ENCODE measurements around the gene TMEM9B.
"Not testable (repeated sequence)": the region's sequence is repeated elsewhere in the genome, so short reads cannot be mapped to it uniquely, and the experiment has no call there.

Gene TMEM9B

GRCh38 chr11:8959546-8960166 lies 4.6 kb downstream of the TMEM9B start:
- DNase-seq = peak; percentile 84 to 87
- no peak for TF ChIP-seq POLR2A (IDR thresholded peaks at IDR 0.05; ENCODE audit: low read length)
- TF ChIP-seq GATA1 (IDR thresholded peaks at IDR 0.05; ENCODE audit: low read depth, low read length) = no peak

DNA sequence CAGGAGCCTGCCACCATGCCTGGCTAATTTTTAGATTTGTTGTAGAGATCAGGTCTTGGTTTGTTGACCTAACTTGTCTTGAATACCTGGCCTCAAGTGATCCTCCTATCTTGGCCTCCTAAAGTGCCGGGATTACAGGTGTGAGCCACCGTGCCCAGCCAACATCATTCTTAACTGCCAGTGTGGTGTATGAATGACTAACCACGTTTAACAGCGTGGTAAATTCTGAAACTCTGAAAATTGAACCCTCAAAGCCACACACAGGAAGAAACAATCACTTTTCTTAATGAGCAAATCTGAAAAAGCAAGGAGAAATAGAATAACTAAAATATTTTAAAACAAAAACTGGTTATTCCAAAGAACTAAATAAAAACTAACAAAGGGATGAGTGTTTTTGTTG lies 7.4 kb downstream of the TMEM9B start:
- TF ChIP-seq GATA1 (IDR thresholded peaks at IDR 0.05; ENCODE audit: low read depth, low read length) (no peak), POLR2A (IDR thresholded peaks at IDR 0.05; ENCODE audit: low read length) (no peak)
- no peak for DNase-seq

- no peak for TF ChIP-seq POLR2A (IDR thresholded peaks at IDR 0.05; ENCODE audit: low read length)
- no peak for TF ChIP-seq GATA1 (IDR thresholded peaks at IDR 0.05; ENCODE audit: low read depth, low read length)
Observed at GRCh38 chr11:8948886-8949285, 15.4 kb downstream of the TMEM9B start.

DNA sequence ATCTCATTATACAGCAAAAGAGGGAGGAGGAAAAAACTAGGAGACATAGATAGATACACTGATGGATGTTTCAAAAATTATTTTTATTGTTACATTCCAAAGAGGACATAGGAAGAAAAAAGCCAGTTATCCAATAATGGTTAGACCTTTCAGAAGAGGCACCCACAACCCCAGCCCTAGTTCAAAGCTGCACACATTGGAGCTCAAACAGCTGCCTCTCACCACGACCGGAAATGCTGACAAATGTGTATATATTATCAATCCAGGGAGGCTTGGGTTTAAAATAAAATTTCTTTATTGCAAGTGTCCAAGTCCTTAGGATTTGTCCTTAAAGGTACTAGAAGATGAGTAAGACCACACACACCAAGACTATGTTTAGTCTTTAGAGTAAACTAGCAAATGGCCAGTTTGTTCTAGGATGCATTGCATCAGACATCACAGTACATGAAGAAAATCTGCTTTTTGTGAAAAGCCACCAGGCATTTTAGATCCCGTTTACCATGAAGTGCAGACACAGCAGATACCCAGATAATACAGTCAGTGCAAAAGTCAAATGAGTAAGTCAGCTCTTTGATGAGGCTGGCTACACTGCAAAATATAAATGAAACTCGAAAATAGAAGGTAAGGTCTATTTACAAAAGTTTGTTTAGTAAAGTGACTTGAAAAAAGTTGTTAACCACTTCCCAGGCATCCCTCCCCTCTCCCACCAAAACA lies 16.9 kb downstream of the TMEM9B start:
- no peak for TF ChIP-seq POLR2A (IDR thresholded peaks at IDR 0.05; ENCODE audit: low read length)
- TF ChIP-seq GATA1 (IDR thresholded peaks at IDR 0.05; ENCODE audit: low read depth, low read length) = no peak
- DNase-seq = no peak

More at GRCh38 chr11:8948886-8949285, 15.4 kb downstream of the TMEM9B start:
- DNase-seq = peak; percentile 14 to 23

GRCh38 chr11:8942518-8943066 lies 21.6 kb downstream of the TMEM9B start, which contains the start of gene ASCL3:
ASCL3 (minus strand) TSS chr11:8943016; CDS start chr11:8938161, 4,855 bp downstream.
- no peak for TF ChIP-seq POLR2A (IDR thresholded peaks at IDR 0.05; ENCODE audit: low read length)
- TF ChIP-seq GATA1 (IDR thresholded peaks at IDR 0.05; ENCODE audit: low read depth, low read length) = no peak
- no peak for DNase-seq

GRCh38 chr11:8941341-8942103 lies 22.7 kb downstream of the TMEM9B start:
- peak in 1 of 2 experiments; percentile 10 for DNase-seq
- TF ChIP-seq POLR2A (IDR thresholded peaks at IDR 0.05; ENCODE audit: low read length) (no peak), GATA1 (IDR thresholded peaks at IDR 0.05; ENCODE audit: low read depth, low read length) (no peak)

DNA sequence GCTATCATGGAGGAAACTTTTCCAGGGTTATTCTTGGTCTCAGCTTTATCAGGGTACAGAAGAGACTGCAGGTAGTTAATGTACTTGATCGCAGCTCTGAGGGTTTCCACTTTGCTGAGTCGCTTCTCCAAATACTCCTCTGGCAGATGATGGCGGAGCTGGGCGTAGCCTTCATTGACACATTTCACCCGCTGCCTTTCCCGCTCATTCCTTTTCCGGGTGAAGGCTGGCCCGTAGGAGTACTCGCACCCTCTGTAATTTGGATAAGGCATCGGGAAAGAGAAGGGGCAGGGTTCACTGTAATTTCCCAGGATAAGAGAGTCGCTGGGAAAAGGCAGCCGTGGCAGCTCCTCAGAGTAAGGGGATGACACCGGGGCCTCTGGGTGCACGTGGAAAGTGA lies 26.6 kb downstream of the TMEM9B start:
- TF ChIP-seq POLR2A (IDR thresholded peaks at IDR 0.05; ENCODE audit: low read length) = no peak
- no peak for TF ChIP-seq GATA1 (IDR thresholded peaks at IDR 0.05; ENCODE audit: low read depth, low read length)
- no peak for DNase-seq

DNA sequence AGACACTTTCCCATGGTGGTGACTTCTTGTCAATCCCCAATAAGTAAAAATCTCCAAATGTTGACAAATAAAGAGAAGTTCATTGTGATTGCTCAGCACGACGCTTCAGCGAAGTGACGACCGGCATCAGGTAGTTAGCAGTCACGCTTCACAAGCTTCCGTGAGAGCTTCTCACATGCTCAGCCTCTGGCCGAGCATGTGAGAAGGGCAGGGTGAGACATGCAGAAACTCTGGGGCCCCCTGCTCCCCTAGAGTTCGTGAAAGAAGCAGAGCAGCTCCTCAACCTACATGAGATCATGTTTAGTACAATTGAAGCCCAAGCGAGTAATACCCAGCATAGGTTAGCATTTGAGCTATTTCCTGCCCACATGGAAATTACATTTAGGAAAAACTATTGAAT lies 27.1 kb downstream of the TMEM9B start:
- no peak for DNase-seq
- TF ChIP-seq POLR2A (IDR thresholded peaks at IDR 0.05; ENCODE audit: low read length) = no peak
- no peak for TF ChIP-seq GATA1 (IDR thresholded peaks at IDR 0.05; ENCODE audit: low read depth, low read length)

- DNase-seq = not testable (repeated sequence)
Observed at GRCh38 chr11:8935789-8936188, 28.5 kb downstream of the TMEM9B start.

DNA sequence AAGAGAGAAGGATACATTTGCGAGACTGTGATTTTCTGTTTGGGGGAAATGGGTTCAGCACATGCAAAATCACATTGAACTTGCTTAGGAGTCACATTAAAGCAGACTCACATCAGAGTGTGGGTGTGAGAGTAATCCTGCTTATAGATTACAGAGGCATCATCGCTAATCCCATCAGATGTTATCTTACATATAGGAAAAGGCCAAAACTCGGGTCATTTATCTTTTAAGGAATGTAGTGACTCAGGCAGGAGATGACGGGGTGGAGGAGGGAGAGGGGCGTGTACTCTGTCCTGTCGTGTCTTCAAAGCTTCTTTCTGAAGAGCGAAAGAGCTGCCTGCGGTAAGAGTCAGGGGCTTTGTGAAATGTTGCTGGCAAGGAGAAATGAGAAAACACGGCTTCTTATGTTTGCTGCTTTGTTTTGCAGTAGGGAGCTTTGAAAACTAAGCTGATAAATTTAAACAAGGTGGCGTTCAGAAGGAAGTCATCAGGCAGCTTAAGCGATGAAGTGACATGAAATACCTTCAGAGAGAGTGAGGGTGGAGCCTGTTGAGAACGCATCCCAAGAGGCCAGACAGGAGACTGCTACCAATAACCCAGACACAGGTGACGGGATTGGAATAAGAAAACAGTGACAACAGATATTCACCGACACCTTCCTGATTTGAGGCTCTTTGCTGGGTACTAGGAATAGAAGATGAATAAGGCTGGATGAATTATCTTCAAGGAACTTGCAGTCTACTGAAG lies 29.3 kb downstream of the TMEM9B start:
- TF ChIP-seq POLR2A (IDR thresholded peaks at IDR 0.05; ENCODE audit: low read length) (no peak), GATA1 (IDR thresholded peaks at IDR 0.05; ENCODE audit: low read depth, low read length) (no peak)
- DNase-seq = no peak

- no peak for DNase-seq
- TF ChIP-seq GATA1 (IDR thresholded peaks at IDR 0.05; ENCODE audit: low read depth, low read length) (no peak), POLR2A (IDR thresholded peaks at IDR 0.05; ENCODE audit: low read length) (no peak)
Observed at GRCh38 chr11:8933931-8934330, 30.3 kb downstream of the TMEM9B start.

DNA sequence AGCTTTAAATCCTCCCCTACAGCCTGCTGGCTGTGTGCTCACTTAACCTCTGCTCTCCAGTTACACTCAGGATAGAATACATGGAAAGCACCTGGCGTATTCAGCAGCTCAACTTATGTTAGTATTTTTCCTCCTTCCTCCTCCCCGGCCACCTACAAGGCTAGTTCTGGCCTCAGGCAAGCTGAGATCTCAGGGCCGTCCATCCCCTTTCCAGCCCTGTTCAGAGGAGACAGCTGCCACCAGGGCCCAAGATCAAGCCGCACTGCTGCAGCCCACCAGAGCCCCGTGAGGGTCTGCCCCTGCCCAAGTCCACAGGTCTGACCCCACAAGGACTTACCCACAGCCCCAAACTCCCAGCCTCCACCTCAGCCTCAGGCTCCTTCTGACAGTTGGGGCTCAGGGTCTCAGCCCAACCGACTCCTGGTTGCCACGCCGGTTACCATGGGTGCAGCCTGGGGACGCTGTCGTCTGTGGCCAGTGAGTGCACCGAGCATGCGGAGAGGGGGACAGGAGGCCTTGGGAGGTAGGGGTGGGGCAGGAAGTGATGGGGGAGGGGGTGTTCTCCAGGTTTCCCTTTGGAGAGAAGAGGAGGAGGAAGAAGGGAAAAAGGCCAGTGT lies 31.6 kb downstream of the TMEM9B start, which contains the start of gene C11orf16:
C11orf16 (minus strand) TSS at position 384 of the 617 bp plus-strand sequence. CDS start 639 bp downstream, outside the sequence.
- TF ChIP-seq GATA1 (IDR thresholded peaks at IDR 0.05; ENCODE audit: low read depth, low read length) = no peak
- no peak for TF ChIP-seq POLR2A (IDR thresholded peaks at IDR 0.05; ENCODE audit: low read length)
- DNase-seq = no peak

All from erythroblast (primary cell).